T-helper 9 cell (primary cell): ENCODE data around the gene SDK1.

Experiments
- DNase-seq: peaks from one replicate; pipeline ENCODE4 v3.0.0-alpha.2; 2020

SDK1 gene

GRCh38 chr7:3821488-3821887 is 520.4 kb downstream of the SDK1 start:
- no peak for DNase-seq

DNA sequence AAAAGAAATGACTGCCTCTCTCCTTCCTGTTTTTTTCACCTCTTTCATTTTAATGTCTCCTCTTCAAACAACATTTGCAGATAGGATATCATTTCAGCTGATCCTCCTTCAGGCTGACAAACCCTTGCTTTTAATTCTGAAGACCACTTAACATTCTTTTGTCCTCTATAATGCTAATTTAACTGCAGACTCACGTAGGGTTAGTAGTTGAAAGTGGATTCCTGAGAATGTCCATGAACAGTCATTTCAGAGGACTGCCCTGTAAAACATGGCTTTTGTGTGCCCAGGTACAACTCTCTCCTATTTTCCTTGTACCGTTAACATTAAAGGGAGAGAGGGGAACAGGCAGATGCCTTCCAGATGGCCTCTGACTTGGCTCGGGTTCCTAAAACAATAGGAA is 524.4 kb downstream of the SDK1 start:
- no peak for DNase-seq

GRCh38 chr7:3832199-3832598 is 531.1 kb downstream of the SDK1 start:
- DNase-seq: no peak

DNA sequence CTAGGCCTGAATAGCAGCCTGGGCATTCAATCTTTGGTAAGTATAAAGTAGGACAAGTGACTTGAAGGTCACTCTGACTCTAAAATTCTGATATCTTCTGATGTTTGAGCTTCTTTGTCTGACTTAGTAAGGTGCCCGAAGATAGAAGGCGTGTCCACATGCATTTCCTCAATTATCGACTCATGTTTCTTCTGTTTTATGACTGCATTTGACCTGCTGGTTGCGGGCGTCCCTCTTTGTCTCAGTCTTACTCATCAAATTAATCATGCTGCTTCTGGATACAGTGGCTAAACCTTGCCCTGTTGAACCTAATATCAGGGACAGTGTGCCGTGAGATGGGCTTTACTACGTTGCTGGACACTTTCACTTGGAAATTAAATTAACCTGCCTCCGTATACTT is 534.1 kb downstream of the SDK1 start:
- DNase-seq: no peak

GRCh38 chr7:3836855-3837254 is 535.8 kb downstream of the SDK1 start:
- no peak for DNase-seq

DNA sequence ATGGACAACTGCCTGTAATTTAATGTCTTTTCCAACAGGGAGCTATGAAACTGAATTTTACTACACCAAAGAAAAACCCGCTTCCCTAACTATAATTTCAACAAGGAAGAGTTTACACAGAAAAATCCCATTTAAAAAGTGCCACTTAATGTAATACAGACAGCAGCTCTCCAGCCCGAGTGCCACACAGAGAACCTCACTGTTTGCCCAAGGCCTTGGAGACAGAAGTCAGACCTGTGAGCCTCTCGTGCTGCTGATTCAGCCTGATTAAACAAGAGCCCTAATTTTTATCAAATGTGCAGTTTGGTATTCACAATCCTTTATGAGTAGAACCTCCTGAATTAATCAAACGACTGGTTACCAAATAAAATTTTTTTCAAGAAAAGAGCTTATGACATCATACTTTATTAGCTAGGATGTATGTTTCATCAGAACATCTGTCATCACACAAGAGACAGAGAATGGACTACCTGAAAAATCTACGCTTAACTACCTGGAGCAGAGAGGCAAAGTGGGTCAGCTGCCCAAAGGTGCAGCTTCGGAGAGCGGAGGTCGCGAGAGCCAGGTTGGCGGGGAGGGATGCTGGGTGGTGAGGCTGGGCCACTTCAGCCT is 543.6 kb downstream of the SDK1 start:
- no peak for DNase-seq

GRCh38 chr7:3846738-3847137 is 545.7 kb downstream of the SDK1 start:
- DNase-seq: no peak

DNA sequence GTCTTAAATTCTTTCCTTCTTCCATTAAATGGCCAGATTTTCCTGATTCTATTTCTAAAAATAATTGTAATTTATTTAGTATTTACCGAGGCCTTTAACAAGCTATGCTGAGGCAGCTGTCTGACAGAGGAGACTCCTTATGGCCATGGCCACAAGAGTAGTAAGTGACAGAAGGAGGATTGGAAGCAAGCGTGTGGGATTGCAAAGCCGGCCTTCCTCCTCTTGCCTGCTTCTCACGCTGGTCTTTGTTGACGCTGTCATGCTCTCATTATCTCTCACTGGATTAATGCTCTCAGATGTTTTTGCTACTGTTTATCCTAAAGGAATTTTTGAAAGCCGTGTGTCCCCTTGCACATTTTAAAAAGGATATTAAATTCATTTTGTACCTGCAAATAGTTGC is 546.3 kb downstream of the SDK1 start:
- no peak for DNase-seq

DNA sequence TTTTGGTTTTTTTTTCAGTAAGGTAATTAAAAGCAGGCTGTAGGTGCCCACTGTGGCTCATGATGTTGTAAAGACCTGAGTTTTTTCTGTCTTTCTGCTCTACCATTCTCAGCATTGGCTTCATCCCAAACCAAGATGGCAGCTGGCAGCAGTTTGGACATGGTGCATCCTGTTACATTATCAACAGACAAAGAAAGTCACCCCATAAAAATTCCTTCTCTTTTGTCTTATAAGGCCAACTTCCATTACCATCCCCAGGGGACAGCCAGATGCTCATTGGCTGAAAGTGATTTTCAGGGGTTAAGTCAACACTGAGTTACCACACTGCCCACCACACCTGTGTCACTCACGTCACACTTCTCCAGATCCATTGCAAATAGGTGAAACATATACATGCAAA is 558.4 kb downstream of the SDK1 start:
- DNase-seq: no peak

GRCh38 chr7:3860932-3861331 is 559.9 kb downstream of the SDK1 start:
- DNase-seq: no peak

DNA sequence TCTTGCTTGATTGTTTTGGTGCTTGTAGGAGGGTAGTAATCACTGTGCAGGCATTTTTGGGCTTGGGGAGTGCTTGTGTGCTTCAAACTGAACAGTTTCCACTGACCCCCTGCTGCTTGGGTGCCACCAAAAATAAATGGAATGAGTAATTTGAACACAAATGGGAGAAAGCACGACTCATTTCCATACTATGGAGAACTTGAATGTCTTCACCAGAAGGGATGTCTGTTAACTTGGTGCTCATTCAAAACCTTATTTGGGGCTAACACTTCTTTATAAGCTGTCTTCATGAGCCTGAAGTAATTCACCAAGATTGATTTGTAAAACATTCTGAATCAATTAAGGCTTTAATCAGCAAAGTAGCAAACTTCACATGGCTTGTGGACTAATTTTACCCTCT is 560.3 kb downstream of the SDK1 start:
- DNase-seq: no peak

- DNase-seq: no peak
Observed at GRCh38 chr7:3861941-3862340, 560.9 kb downstream of the SDK1 start.

- no peak for DNase-seq
Observed at GRCh38 chr7:3862774-3863173, 561.7 kb downstream of the SDK1 start.

- DNase-seq: no peak
Observed at GRCh38 chr7:3866277-3866676, 565.2 kb downstream of the SDK1 start.

DNA sequence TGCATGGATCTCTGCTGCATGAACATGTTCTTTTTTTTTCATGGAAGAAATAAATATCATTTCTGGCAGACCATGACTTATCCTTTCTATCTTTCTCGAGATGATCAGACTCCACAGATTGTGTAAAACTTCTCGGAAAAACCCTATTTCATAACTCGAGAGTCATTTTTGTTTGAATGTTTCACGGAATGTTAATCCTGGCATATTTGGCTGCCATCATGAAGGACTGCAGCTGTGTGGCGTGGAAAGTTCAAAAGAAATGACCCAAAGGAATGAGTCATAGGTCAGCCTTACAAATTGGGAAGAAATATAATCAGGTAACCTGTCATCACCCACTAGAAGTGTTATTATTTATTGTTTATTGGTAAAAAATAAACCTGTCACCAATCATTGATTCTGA is 566.8 kb downstream of the SDK1 start:
- no peak for DNase-seq

DNA sequence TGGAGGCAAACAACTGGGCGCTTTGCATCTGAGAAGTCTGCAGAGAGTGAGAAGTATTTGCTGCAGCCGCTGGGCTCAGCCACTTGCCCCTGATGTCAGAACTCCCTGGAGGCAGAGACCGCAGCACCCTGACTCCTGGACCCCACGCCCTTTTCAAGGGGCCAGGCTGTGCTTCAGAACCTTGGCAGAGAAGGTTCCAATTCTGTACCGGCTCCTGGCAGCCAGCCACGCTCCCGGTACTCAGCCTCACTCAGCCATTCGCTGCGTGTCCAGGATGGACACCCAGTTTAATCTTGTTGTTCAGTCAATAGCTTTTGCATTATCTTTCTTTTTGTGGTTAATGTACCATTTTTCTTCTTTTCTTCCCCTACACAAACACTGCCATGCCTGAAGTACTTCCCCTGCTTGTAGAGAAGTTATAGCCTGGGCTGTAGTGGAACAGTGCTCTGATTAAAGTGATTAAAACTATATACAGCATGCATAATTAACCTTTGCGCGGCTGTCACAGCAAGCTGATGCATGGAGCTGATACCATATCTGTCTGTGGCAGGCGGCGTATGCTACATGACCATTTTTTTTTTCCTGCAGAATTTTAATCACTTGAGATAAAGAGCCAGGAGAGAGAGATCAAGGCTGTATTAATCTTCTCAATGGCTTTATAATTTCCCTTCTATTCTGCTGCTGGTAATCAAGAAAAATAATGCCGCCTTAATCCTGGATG is 578.5 kb downstream of the SDK1 start:
- no peak for DNase-seq

DNA sequence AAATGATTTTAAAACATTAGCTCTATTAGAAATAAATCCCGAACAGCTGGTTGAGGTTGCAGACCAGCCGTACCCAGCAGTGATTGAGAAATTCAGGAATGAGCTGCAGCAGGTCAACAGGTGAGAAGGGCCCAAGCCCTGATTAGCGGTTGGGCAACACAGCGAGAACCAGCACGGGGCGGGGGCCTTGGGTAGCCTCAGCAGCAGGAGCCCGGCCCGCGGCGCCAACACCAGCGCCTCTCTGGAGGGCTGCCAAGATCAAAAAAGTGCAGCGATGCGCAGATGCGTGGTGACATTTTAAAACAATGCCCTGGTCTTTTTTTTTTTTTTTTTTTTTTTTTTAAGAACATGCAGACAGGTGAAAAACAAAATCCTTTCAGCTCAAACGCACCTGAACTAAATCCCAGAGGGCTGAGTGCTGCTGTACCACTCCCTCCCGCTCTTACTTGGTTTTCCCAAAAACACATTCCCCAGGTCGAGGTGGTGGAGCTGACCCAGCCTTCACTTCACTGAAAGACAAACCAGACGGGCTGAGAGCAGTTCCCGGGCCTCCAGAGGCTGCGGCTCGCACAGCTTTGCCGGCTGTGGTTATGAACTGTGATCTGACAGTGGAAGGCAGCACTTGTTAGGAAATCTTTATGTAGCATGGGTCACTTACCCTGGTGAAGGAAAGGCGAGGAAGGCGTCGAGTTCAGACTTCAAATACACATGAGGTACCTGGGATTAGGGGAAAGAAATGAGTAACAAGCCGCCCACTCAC is 579.4 kb downstream of the SDK1 start:
- DNase-seq: no peak

DNA sequence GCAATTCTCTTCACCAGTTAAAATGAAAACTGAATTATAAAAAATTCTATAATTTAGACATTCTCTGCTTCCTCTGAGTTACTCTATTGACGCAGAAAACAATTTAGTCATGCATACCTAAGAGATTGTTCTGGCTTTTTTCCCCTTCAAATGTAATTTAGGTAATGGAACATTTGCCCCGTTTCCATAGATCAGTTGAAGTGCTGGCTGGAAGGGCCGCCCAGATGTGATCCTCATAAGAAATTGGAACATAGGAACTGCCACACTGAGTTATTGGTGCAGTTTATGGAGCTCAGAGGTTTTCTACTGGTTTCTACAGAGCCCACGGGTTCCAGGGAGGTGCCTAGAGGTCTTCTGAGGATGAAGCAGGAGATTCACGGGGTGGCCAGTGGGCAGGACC is 581.7 kb downstream of the SDK1 start:
- no peak for DNase-seq

GRCh38 chr7:3884543-3884942 is 583.5 kb downstream of the SDK1 start:
- DNase-seq: no peak

DNA sequence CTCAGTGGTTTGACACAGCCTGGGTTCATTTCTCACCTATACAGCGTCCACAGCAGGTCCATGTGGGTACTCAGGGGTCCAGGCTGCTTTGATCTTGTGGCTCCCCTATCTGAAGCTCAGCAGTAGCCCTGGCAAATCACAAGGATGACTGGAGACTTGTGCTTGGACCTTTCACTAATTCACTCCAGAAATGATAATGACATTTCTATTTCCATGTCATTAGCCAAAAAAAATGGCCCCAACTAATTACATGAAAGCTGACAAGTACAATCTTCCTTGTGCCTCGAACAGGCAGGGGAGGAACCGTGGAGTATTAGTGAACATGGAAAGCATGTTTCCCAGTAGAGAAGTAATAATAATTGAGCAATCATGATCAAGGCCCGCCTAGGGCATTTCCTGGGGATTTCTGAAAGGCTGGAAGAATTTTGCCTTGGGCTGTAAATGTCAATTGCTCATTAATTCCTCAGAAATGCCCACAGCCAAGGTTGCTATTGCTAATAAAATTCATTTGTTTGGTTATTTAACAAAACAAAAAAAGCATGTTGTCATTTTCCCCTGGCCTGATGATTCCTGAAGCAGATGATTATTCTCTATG is 586.1 kb downstream of the SDK1 start:
- DNase-seq: no peak

DNA sequence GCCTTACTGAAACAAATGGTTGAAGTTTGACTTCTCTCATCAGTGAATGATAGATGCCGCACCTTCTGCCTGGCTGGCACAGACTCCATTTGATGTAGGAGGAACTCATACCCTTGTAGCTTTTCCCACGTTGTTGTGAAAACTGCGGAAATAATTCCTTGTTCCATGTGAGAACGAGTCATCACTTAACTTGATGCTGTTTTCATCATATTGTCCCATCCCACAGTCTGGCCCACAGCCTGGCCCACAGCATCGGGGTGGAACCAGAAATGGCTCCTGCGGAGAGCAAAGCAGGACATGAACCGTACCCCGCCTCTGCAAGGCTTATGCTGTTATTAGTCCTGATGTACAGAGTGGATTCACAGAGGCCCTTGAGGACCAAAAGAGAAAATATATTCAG is 587.0 kb downstream of the SDK1 start:
- no peak for DNase-seq

- DNase-seq: no peak
Observed at GRCh38 chr7:3892157-3892556, 591.1 kb downstream of the SDK1 start.

DNA sequence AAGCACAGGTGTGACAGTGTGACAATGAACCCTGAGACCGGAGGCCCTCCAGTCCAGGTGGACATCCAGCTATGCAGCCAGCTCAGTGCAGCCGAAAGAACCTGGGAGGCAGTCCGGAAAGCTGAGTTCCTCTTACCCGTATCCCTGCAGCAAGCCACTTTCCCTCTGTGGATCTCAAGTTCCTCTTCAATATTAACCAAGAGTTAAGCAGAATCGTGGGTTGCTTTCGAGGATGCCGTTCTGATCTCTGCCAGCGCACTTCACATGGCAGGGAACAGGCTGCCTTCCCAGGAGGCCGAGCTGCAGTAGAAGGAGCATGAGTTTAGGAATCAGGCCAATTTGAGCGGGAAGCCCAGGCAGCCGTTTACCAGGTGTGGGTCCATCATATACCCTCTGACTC is 591.6 kb downstream of the SDK1 start:
- no peak for DNase-seq
